ENCODE measurements around the gene DPM2.

Gene DPM2, protein sequence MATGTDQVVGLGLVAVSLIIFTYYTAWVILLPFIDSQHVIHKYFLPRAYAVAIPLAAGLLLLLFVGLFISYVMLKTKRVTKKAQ

DNA sequence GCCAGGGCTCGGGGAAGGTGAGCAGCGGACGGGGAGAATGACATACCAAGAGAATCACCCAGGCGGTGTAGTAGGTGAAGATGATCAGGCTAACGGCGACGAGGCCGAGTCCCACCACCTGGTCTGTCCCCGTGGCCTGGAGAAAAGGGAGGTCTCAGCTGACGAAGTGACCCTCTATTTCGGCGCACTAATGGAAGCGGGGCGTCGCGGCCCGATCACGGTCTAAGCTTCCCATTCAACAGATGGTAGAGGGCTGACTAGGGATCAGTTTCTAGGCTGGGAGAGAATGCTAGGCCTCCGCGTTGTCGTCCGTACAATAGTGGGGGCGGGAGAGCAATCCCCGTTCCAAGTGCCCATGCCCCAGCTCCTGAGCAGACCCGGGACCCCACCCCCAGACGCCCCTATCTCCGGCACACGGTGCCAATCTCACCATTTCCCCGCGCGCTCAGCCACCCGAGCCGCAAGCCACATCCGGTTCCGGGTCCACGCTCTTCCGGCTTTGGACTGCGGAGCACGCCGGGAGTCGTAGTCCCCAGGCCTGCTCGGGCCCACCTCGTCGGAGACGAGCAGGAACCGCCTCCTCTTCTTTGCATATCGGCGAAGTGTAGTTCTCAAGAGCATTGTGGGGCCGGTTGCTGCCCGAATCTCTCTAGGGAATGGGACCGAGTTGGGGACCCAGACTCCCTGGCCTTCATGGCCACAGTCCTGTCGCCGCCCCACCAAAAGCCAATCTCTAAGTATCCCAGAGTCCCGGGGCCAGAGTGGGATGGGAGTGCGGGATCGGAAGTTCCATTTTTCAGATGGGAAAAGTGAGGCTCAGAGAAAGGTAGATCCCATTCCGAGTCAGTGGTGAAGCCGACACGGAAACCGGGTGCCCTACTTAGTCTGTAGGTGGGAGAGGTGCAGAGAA lies at the start of gene DPM2:
Gene DPM2, minus strand, starts transcription at position 467 of the 910 bp plus-strand sequence. Its CDS starts 34 bp downstream, at position 433.
- DNase-seq, result peak; percentile 73 to 86

- DNase-seq, result no peak
These were observed 49.5 kb upstream of the DPM2 start for GRCh38 chr9:127987103-127987614.

- DNase-seq, result no peak
These were observed 47.4 kb upstream of the DPM2 start for GRCh38 chr9:127985011-127985410.

GRCh38 chr9:127983847-127984289 lies 46.2 kb upstream of the DPM2 start:
- DNase-seq, result no peak

GRCh38 chr9:127982912-127983311 lies 45.3 kb upstream of the DPM2 start:
- DNase-seq, result no peak

DNA sequence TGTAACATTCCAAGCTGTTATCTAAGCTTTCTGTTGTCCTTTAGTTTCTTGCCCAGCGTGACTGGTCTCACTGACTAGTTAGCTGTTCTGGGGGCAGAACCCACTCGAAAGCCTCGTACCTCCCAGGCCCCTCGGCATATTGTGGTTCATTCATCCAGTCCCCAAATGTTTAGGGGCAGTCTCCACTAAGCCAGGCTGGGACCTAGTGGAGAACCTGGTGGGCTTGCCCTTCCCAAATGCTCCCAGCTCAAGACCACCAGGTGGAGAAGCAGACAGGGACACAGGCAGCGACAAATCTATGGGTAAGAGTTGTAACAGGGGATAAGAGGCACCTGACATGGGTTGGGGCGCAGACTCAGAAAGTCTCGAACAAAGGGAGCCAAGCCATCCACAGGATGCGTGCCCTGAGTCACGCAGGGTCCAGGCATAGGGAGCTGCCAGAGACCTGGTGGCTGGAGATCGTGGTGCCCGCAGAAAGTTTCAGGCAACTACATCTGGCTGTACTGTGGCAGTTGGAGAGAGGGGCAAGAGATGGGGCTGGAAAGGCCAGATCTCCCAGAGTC lies 44.0 kb upstream of the DPM2 start:
- no peak for DNase-seq

GRCh38 chr9:127980706-127981558 lies 43.3 kb upstream of the DPM2 start, which contains the start of gene EEIG1:
Gene EEIG1, minus strand, starts transcription at chr9:127980989. Its CDS starts 852 bp downstream, at chr9:127980137.
- peak; percentile 82 to 94 for DNase-seq

DNA sequence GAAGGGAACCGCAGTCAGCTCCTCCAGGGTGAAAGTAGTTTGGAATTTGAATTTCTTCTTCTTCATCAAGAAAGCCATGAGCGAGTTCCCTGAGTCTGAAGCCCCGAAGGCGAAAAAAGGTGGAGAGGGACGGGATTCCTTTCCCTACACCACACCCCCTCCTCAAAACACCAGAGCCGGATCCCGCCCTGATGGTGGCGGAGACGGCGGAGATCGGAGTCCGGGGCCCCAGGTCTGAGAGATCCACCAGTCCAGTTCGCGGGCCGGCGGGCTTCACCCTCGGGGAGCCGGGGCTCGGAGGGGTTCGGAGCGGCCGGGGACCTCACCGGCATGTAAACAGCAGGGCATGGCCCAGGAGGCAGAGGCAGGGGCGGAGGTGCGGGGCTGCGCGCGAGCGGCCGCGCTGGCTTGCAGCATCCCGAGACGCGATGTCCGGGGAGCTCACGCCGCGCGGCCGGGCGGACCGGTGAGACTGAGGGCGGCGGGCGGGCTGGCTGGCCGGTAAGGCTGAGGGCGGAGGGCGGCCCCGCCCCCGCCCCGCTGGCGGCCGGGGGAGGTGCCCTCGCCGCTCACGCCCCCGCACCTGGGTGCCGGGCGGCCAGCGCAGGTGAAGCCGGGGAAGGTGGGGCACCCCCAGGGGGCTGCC lies 42.5 kb upstream of the DPM2 start:
- DNase-seq, result no peak

GRCh38 chr9:127979333-127980059 lies 41.8 kb upstream of the DPM2 start:
- DNase-seq, result no peak

DNA sequence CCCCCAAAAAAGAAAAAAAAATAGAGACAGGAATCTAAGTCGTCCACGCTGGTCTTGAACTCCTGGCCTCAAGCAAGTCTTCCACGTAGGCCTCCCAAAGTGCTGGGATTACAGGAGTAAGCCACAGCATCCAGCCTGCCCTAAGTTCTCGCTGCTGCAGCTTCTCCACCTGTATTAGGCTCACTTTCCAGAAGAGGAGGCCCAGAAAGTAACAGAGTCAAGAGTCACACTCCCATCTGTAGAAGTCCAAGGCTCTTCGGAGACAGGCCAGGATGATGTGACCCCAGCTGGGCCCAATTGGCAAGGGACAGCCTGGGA lies 41.3 kb upstream of the DPM2 start:
- DNase-seq, result no peak

GRCh38 chr9:127977884-127978647 lies 40.4 kb upstream of the DPM2 start:
- peak; percentile 35 to 81 for DNase-seq

DNA sequence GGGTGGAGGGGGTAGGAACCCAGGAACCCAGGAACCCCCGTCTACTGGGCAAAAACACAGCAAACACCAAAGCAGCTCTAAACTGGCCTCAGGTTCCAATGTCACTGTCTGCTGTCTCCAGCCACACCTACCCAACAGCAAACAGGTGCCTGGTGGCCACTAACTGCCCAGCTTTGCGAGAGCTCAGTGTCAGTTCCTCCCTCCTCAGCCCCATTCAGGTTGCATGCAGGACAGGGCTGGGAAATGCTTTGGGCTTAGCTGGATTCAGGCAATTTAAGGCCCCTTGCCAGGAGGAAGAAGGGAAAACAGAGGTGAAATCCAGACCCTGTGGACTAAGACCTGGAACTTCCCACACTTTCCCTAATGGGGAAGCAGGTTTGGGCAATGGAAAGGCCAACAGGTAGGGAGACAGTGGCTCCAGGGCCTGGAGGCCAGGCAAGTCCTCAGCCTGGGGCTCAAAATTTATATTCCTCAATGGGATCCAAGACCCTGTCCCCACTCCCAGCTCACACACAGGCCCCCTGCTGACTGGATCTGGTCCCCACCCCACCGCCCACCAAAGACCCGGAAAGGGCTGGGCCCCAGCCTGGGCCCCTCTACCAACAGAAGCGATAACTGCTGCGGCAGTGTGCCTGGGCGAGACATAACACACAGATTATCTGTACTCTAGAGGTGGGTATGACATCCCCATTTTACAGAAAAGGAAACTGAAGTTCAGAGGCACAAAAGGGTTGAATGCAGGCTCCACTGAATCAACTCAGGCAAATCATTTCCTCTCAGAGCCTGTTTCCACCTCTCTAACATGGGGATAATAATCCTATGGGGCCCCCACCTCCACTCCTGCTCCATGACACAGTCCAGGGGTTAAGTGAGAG lies 39.6 kb upstream of the DPM2 start:
- DNase-seq, result peak; percentile 9 to 61

DNA sequence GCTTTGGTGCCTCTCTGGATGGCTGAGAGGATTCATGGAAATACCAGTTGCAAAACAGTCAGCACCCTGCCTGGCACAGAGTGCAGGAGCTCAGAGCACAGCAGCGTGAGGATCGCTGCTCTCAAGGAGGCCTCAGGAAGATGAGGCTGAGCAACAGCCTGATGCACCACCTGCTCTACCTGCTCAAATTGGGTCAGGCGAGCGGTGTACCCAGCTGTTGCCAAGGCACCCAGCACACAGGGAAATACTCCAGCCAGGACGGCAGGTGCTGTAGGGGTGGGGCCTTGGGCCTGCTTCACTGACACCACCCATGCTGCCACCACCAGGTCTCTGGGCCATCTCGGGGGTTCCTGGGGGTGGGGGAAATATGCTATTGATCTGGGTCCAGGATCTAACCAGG lies 38.8 kb upstream of the DPM2 start:
- no peak for DNase-seq

DNA sequence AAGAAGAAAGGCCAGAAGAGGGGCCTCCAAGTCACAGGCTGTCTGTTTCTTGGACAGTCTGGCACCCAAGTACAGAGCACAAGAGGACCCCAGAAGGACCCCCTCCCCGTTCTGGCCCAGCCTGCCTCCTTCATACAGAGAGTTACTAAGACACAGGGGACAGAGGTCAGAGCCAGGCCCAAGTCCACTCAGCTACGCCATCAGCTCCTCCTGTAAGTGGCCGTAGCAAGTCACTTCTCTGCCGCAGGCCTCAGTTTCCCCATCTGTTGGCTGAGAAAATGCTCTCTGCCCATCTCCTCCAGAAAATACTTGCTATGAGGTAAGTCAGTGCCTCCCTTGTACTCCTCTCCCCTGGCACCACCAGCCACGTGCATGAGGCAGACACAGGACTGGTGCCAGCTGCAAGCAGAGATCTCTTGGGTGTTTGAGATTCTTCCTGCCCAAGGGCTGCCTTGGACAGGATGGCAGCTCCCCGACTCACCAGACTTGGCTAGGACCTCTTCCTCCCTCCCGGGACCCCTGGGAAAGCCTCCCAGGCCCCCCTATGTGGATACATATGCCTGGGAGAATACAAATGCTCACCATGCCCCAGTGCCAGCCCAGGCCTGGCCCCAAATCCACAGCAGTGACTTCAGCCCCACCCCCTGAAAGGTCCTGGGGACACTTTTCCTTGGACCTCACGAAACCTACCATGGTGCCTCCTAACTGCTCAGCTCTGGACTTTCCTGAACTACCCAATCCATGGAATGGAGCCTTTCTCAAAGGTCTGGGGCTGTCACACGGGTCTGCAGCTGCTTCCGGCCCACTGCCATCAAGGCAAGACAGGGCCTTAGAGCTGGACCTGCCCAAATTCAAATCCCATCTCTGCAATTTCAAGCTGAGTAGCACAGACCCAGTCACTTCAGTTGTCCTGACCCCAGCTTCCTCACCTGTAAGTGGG lies 38.0 kb upstream of the DPM2 start:
- no peak for DNase-seq

DNA sequence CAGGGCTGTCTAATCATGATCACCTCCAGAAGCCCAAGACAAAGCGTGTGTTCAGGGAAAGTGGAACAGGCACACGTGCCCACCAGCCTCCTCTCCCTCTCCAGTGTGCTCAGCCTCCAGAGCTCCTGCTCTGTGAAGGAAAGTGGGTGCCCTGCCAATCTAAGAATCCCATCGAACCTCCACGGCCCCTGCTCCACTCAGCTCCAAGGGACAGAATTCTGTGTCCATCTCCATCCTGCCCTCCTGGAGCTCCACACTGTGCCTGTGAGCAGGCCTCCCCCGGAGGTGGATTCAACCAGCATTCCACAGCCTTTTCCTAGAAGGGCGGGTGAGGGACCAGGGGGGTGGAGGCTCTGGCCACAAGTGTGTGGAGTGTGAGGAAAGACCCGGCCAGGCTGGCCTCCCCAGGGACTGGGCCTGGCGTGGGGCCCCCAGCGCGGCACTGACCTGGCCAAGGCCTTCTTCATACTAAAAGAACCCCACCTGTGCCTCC lies 37.2 kb upstream of the DPM2 start:
- DNase-seq, result no peak

DNA sequence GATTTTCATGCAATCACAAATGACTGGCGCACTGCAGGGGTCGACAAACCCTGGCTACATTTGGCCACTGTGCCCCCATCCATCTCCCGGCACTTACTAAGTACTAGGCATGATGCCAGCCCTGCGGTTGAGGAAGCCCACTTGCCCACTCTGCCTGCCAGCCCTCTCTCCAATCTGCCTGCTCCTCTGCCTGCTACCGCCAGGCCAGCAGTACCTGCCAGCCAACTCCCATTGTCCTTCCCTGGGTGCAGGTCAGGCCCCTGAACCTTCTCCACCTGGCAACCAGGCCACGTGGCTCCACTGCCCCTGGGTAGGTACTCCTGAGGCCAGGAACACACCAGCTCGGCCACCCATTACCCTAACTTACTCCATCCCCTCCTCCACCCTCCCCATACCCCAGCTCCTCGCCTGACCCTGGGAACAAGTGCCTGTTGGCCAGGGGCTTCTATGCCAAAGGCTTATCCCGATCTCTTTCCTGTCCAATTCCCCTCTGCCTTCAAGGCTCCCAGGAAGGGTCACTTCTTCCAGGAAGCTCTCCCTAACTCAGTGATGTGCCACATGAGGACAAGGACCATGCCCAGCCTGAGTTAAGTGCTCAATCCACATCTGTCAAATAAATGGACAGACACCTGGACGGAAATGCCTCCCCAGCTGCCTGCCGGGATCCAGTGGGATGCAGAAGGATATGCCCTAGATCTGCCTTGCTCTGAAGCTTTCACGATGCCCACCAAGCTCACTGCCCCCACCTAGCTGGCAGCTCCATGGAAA lies 36.5 kb upstream of the DPM2 start:
- no peak for DNase-seq

- DNase-seq, result no peak
These were observed 35.7 kb upstream of the DPM2 start for GRCh38 chr9:127973169-127974000.

Measured in inflammatory macrophage treated with lipopolysaccharide for 1 hour (primary cell).